ENCODE results near the gene COL18A1.
"Not testable (repeated sequence)": the region's sequence is repeated elsewhere in the genome, so short reads cannot be mapped to it uniquely, and the experiment has no call there.

Gene COL18A1

DNA sequence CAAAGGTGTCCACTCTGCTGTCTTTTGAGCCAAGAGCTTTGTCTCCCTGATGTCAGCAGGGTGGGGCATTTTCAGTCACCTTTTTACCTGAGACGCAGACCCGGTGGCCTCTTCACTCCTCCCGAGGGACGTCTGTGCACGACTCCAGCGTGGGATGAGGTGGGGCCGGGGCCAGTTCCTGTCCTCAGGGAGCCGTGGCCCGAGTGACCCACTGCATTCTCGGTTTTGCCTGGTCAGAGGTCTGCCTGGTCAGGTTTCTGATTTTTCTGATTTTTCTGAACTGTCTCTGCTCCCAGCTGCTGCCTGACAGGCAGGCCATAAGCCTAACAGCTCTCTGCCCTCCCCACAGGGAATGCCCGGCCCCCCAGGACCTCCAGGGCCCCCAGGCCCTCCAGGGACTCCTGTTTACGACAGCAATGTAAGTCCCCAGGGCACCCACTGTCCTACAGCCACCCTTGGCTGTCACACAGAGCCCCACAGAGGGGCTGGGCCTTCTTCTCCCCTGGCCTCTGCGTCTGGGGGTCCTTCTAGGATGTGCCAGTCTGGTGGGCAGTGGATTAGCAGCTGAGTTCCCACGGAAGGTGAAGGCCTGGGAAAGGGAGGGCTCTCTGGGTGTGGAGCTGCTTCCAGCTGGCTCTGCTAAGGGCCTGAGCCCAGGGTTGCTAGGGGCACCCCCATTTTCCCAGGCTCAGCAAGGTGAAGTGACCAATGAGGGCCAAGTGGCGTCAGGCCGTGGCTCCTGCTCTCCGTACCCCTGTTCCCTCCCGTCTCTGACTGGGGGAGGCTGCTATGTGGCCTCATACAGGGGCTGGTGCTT lies 91.4 kb downstream of the COL18A1 start:
- TF ChIP-seq ZFX (IDR thresholded peaks at IDR 0.05): no peak
- TF ChIP-seq, protein P1, sequence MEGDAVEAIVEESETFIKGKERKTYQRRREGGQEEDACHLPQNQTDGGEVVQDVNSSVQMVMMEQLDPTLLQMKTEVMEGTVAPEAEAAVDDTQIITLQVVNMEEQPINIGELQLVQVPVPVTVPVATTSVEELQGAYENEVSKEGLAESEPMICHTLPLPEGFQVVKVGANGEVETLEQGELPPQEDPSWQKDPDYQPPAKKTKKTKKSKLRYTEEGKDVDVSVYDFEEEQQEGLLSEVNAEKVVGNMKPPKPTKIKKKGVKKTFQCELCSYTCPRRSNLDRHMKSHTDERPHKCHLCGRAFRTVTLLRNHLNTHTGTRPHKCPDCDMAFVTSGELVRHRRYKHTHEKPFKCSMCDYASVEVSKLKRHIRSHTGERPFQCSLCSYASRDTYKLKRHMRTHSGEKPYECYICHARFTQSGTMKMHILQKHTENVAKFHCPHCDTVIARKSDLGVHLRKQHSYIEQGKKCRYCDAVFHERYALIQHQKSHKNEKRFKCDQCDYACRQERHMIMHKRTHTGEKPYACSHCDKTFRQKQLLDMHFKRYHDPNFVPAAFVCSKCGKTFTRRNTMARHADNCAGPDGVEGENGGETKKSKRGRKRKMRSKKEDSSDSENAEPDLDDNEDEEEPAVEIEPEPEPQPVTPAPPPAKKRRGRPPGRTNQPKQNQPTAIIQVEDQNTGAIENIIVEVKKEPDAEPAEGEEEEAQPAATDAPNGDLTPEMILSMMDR (conservative IDR thresholded peaks at IDR 0.05): no peak
- H3K27ac ChIP-seq: no peak overlapping the region

DNA sequence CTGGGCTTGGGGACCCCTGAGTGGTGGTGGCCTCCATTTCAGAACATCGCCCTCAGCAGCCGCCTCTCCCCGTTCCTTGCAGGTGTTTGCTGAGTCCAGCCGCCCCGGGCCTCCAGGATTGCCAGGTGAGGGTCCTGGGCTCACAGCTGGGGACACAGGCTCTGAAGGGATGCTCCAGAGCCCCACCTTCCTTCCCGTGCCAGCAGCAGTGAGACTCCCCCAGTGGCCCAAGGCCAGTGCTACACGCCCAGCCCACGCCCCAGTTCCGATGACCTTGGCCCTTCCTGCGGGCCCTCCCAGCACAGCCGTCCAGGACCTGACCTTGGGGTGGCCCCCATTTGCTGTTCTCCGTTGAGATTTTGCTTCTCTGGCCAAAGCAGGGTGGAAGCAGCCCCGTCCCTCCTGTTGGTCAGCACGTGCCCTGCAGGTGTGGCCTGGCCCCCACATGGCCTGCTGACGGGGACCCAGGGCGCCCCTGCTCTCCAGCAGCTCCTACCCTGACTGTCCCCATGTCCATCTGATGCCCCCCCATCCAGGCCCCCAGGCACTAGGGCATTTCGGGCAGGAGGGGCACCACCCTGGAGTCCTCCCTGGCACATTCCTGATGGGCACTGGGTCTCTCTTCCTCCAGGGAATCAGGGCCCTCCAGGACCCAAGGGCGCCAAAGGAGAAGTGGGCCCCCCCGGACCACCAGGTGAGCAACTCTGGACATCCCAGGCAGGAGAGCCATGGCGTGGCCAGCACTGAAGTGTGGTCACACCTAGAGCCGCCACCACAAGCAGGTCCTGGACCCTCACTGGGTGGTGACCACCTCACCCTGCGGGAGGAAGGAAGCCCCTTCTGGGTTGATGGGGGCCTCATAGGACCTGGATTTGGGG lies 92.2 kb downstream of the COL18A1 start:
- H3K27ac ChIP-seq: no peak overlapping the region
- TF ChIP-seq, protein P1 (conservative IDR thresholded peaks at IDR 0.05): no peak
- no peak for TF ChIP-seq ZFX (IDR thresholded peaks at IDR 0.05)

DNA sequence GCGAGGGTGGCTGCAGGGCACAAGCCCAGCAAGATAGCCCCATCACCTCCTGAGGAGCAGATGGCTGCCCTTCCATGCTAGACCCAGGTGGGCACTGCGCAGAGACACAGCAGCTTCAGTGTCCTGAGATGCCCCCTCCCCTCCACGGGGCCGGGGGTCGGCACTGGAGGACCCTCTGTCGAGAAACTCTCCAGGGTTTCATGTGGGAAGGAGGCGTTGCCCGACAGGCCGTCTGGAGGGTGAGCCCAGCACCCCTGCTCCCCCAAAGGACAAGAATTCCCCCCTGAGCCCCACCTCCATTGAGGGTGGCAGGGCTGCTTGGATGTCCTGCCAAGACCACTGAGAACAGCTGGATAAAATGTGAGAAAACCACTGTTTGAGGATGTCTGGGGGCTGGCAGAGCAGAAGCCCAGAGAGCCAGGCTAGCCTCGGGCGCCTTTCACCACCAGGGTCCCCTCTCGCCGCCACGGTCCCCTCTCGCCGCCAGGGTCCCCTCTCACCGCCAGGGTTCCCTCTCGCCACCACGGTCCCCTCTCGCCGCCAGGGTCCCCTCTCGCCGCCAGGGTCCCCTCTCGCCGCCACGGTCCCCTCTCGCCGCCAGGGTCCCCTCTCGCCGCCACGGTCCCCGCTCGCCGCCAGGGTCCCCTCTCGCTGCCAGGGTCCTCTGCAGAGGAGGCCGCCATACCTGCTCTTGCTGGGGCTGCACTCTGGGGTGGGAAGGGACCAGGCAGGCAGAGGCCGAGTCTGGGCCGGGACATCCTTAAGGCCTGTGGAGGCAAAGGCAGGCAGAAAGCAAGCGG lies 93.1 kb downstream of the COL18A1 start:
- TF ChIP-seq ZFX (IDR thresholded peaks at IDR 0.05): no peak
- TF ChIP-seq, protein P1 (conservative IDR thresholded peaks at IDR 0.05): no peak
- H3K27ac ChIP-seq: no peak overlapping the region

DNA sequence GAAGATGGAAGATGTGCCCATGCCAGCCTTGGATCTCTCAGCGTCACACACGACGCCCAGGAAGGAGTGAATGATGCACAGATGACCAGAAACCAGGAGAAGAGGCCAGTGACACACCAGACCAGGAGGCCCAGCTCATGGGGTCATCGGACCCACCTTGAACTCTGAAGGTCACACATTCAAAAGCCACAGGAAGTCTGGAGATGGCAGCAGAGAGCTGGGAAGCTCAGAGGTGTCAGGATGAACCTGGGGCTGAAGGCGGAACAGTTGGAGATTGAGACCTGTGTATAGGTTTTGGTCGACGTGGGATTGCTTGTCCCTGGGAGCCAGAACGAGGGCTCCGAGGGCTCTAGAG lies 93.7 kb downstream of the COL18A1 start:
- no peak for TF ChIP-seq ZFX (IDR thresholded peaks at IDR 0.05)
- TF ChIP-seq, protein P1 (conservative IDR thresholded peaks at IDR 0.05): no peak
- H3K27ac ChIP-seq: no peak overlapping the region

DNA sequence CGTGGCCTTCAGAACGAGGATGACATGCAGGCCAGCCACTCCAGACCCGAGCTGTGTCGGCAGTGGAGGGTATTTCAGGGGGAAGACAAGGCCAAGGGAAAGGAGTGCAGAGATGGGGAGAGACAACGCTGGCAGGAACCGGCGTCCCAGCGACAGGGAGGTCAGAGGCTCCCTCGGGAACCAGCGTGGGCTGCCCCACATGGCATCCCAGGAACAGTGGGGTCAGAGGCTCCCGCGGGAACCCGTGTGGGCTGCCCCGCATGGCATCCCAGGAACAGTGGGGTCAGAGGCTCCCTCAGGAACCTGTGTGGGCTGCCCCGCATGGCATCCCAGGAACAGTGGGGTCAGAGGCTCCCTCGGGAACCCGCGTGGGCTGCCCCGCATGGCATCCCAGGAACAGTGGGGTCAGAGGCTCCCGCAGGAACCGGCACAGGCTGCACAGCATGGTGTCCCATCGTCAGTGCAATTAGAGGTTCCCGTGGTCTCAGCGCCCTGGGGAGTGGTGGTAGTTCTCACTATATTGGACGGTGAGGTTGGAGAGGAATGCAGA lies 94.3 kb downstream of the COL18A1 start:
- no peak for TF ChIP-seq ZFX (IDR thresholded peaks at IDR 0.05)
- TF ChIP-seq, protein P1 (conservative IDR thresholded peaks at IDR 0.05): no peak
- no peak overlapping the region for H3K27ac ChIP-seq

DNA sequence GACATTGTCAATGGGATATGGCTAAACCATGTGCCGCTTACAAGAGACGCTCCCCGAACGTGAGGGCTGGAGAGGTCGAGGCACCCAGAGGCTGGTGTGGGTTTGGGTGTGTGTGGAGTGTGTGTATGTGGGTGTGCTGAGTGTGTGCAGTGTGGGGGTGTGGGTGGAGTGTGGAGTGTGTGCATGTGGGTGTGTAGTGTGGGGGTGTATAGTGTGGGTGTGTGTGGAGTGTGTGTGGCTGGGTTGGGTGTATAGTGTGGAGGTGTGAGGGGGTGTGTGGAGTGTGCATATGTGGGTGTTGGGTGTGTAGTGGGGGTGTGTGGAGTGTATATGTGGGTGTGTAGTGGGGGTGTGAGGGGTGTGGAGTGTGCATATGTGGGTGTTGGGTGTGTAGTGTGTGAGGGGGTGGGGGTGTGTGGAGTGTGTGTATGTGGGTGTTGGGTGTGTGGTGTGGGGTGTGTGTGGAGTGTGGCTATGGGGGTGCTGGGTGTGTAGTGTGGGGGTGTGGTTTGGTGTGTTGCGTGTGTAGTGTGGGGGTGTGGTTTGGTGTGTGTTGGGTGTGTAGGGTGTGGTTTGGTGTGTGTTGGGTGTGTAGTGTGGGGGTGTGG lies 95.1 kb downstream of the COL18A1 start:
- TF ChIP-seq, protein P1 (conservative IDR thresholded peaks at IDR 0.05): no peak
- TF ChIP-seq ZFX (IDR thresholded peaks at IDR 0.05): no peak
- H3K27ac ChIP-seq: no peak overlapping the region

DNA sequence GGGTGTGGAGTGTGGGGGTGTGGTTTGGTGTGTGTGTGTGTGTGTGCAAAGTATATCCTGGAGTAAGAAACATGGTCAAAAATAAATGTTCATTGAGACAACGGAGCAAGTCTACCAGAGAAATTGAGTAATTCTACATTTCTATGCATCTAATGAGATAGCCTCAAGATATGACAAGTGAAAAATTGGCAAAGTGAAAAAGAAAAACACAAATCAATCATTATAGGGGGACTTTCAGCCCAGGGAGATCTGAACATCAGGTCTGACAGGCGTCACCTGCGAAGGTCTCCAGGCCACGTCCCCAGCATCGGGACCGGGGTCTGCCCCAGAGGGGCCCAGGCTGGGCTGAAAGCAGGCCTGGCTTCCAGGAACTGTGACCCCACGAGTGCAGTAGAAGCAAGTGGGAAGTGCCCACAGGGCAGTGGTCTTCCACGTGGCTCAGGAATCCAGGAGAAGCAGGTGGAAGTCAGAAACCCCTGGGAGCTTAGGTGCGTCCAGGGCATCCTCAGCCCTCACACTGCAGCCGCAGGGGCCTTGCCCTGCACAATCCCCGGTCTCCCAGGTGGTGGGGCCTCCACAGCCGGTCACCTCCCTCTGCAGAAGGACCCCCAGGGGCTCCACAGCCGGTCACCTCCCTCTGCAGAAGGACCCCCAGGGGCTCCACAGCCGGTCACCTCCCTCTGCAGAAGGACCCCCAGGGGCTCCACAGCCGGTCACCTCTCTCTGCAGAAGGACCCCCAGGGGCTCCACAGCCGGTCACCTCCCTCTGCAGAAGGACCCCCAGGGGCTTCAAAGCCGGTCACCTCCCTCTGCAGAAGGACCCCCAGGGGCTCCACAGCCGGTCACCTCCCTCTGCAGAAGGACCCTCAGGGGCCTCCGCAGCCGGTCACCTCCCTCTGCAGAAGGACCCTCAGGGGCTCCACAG lies 96.4 kb downstream of the COL18A1 start:
- H3K27ac ChIP-seq: not testable (repeated sequence)
